ENCODE results near the gene ARHGEF7.
A peak's percentile ranks its signal among the peaks of the same experiment; 100 is the strongest.

ARHGEF7 gene

DNA sequence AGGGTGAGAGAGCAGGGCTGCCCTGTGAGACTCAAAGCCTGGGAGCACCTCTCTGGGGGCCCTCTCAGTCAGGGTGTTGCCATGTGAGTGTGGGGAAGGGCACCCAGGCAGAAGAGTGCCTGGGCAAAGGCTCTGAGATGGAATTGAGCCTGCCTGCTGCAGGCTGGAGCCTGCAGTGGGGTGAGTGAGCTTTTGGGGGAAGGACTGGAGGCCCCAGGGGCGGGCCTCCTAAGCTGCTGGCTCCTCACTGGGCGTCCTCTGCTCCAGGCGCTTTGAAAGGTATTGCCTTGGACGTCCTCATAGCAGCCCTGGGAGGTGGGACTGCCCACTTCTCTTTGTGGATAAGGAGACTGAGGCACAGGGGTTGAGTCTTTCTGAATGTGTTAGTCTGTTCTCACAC is 60.3 kb downstream of the ARHGEF7 start:
- no peak overlapping the region for H3K4me3 ChIP-seq (ENCODE audit: control insufficient read depth, low read depth, low read length)
- TF ChIP-seq, protein P1, sequence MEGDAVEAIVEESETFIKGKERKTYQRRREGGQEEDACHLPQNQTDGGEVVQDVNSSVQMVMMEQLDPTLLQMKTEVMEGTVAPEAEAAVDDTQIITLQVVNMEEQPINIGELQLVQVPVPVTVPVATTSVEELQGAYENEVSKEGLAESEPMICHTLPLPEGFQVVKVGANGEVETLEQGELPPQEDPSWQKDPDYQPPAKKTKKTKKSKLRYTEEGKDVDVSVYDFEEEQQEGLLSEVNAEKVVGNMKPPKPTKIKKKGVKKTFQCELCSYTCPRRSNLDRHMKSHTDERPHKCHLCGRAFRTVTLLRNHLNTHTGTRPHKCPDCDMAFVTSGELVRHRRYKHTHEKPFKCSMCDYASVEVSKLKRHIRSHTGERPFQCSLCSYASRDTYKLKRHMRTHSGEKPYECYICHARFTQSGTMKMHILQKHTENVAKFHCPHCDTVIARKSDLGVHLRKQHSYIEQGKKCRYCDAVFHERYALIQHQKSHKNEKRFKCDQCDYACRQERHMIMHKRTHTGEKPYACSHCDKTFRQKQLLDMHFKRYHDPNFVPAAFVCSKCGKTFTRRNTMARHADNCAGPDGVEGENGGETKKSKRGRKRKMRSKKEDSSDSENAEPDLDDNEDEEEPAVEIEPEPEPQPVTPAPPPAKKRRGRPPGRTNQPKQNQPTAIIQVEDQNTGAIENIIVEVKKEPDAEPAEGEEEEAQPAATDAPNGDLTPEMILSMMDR (conservative IDR thresholded peaks at IDR 0.05; ENCODE audit: control insufficient read depth, insufficient read depth, low read depth, low read length), result no peak
- no peak for DNase-seq (ENCODE audit: low read depth)

DNA sequence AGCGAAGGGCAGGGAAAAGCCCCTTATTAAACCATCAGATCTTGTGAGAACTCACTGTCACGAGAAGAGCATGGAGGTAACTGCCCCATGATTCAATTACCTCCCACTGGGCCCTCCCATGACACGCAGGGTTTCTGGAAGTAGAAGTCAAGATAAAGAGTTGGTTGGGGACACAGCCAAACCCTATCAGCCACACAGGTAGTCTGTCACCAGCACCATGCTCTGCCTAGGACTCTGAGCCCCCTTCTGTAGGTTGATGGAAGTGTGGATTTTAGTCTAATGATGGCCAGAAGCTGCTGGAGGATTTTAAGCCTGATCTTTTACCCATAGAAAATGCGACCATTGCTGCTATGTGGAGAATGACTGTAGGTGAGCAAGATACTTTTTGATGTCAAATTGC is 60.8 kb downstream of the ARHGEF7 start:
- H3K4me3 ChIP-seq (ENCODE audit: control insufficient read depth, low read depth, low read length), result no peak overlapping the region
- no peak for DNase-seq (ENCODE audit: low read depth)
- TF ChIP-seq, protein P1 (conservative IDR thresholded peaks at IDR 0.05; ENCODE audit: control insufficient read depth, insufficient read depth, low read depth, low read length), result no peak

DNA sequence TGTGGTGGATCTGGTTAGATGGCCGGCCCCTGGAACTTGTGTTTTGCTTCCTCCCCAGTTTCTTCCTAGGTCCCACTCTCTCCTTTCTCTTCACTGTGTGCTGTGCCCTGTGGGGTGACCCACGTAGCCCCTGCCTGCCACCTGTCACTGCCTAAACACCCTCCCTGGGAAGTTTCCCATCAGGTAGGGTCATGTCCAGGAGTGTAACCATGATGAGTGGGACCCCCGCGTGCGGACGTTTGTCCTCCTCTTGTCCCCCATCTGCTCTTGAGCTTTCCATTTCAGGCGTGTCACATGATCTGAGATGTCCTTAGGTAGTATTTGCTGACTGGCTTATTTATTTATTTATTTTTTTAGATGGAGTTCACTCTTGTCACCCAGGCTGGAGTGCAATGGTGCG is 61.3 kb downstream of the ARHGEF7 start:
- DNase-seq (ENCODE audit: low read depth), result no peak
- no peak overlapping the region for H3K4me3 ChIP-seq (ENCODE audit: control insufficient read depth, low read depth, low read length)
- TF ChIP-seq, protein P1 (conservative IDR thresholded peaks at IDR 0.05; ENCODE audit: control insufficient read depth, insufficient read depth, low read depth, low read length), result no peak

DNA sequence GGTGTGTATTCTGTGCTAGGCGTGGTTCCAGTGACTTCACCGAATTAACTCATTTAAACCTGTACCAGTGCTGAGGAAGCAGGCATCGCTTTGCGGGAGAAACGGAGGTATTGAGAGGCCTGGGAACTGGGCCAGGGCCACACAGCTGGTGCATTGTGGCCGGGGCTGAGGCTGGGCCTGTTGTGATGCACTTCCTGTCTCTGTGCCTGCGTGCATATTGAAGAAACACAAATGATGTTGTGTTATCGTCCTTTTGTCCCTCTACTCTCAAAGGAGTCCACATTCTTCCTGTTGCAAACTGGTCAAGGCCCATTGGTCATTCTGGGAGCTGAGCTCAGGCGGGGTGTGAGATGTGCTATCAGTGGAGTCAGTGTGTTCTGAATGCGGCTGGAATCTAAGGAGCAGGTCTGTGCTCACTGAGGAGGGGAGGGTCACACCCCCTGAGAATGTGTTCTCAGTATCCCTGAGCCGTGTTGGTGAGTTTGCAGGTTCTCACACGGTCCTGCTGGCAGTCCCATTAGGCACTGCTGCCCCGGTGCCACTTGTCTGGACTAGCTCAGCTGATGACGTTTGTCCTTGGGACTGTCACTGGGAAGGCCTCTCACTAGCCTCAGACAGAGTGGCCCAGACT is 62.1 kb downstream of the ARHGEF7 start:
- TF ChIP-seq, protein P1 (conservative IDR thresholded peaks at IDR 0.05; ENCODE audit: control insufficient read depth, insufficient read depth, low read depth, low read length), result no peak
- H3K4me3 ChIP-seq (ENCODE audit: control insufficient read depth, low read depth, low read length), result no peak overlapping the region
- peak; percentile 28 for DNase-seq (ENCODE audit: low read depth)

DNA sequence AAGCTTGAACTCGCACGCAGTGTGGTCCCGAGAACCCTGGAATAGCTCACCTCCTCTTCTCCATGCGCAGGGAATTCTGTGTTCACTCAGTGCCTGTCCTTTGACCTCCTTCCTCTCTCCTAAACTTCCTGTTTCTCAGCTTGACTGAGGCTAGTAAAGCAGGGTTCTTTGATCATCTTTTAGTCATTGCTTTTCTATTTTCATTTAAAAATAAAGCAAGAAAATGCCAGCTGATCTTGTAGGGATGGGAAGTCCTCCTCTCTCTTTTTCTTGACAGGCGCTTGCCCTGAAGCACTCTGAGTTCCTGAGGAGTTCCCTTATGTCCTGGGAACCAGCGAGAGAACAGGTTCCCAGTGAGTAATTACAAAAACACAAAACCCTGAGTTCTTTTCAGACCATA is 62.8 kb downstream of the ARHGEF7 start:
- DNase-seq (ENCODE audit: low read depth), result peak; percentile 72
- H3K4me3 ChIP-seq (ENCODE audit: control insufficient read depth, low read depth, low read length), result no peak overlapping the region
- TF ChIP-seq, protein P1 (conservative IDR thresholded peaks at IDR 0.05; ENCODE audit: control insufficient read depth, insufficient read depth, low read depth, low read length), result no peak

DNA sequence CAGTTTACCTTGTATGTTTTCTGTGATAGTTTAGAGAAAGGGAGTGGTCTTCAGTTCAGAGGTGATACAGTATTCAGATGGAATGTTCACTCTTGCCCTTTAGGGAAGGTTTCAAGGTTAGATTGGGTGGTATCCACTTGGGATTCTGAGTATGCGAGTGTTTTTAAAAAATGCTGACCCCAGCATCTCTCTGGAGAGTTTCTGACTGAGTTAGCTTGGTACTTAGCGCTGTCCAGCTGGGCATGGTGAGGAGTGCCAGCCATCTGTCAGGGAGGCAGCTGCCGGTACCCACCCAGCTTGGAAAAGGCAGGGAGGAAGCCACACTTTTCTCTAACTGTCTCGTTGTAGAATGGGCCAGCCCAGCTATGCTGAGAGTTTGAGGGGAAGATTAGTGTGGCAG is 63.3 kb downstream of the ARHGEF7 start:
- H3K4me3 ChIP-seq (ENCODE audit: control insufficient read depth, low read depth, low read length), result no peak overlapping the region
- no peak for DNase-seq (ENCODE audit: low read depth)
- TF ChIP-seq, protein P1 (conservative IDR thresholded peaks at IDR 0.05; ENCODE audit: control insufficient read depth, insufficient read depth, low read depth, low read length), result no peak
